Measurements from ENCODE around the gene CDC42BPB.

Gene CDC42BPB

GRCh38 chr14:103066399-103066798 is 9.1 kb upstream of the CDC42BPB start:
- Histone ChIP-seq H3F3A (ENCODE audit: insufficient read depth) (no peaks in the 10 kb centered on the region), H3K79me2 (ENCODE audit: insufficient read depth, low read length) (no peaks in the 10 kb centered on the region), H3K9ac (ENCODE audit: low read length) (no peak overlapping the region), H3K27me3 (ENCODE audit: low read length) (no peaks in the 10 kb centered on the region), H3K9me2 (replicated peaks; ENCODE audit: insufficient read depth, low read length) (no peaks in the 10 kb centered on the region), H3K4me2 (ENCODE audit: low read depth, low read length, poor library complexity, severe bottlenecking) (no peak overlapping the region), H3K36me3 (ENCODE audit: low read length) (no peaks in the 10 kb centered on the region), H3K4me3 (ENCODE audit: insufficient read depth, low read length, poor library complexity, severe bottlenecking) (no peak overlapping the region), H4K20me1 (ENCODE audit: low read depth, low read length) (no peaks in the 10 kb centered on the region), H3K9me3 (ENCODE audit: insufficient read depth, low read length) (no peaks in the 10 kb centered on the region), H3K27ac (ENCODE audit: low read depth, low read length) (no peak overlapping the region), H2AFZ (ENCODE audit: low read depth, low read length, severe bottlenecking) (no peak overlapping the region)
- TF ChIP-seq CTCF (IDR thresholded peaks at IDR 0.05; ENCODE audit: insufficient read depth, low read length, poor library complexity, severe bottlenecking) (no peak), EZH2phosphoT487 (conservative IDR thresholded peaks at IDR 0.05; ENCODE audit: low read length) (no peak)

DNA sequence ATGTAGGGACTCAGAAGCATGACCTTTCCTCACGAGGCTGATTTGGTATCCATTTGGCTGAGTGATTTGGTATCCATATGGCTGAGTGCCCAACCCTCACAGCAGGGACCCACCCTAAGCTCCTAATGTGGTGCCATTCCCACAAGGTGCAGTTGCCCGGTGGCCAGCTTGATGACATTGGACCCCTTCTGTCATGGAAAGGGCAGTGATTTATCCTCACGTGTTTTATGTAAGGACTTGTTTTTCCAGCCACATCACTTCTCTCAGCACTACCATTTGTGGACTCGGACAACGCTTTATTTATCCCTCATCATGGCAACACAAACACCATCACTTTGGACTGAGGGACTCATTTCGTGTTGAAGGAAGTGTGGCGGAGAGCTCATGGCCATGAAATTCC is 8.5 kb upstream of the CDC42BPB start:
- H3K36me3 ChIP-seq (ENCODE audit: low read length) = no peaks in the 10 kb centered on the region
- no peak overlapping the region for H3K27ac ChIP-seq (ENCODE audit: low read depth, low read length)
- no peak overlapping the region for H2AFZ ChIP-seq (ENCODE audit: low read depth, low read length, severe bottlenecking)
- H3K27me3 ChIP-seq (ENCODE audit: low read length) = no peaks in the 10 kb centered on the region
- H4K20me1 ChIP-seq (ENCODE audit: low read depth, low read length) = no peaks in the 10 kb centered on the region
- no peak overlapping the region for H3K4me3 ChIP-seq (ENCODE audit: insufficient read depth, low read length, poor library complexity, severe bottlenecking)
- no peaks in the 10 kb centered on the region for H3K9me2 ChIP-seq (replicated peaks; ENCODE audit: insufficient read depth, low read length)
- H3K9me3 ChIP-seq (ENCODE audit: insufficient read depth, low read length) = no peaks in the 10 kb centered on the region
- H3F3A ChIP-seq (ENCODE audit: insufficient read depth) = no peaks in the 10 kb centered on the region
- no peaks in the 10 kb centered on the region for H3K79me2 ChIP-seq (ENCODE audit: insufficient read depth, low read length)
- TF ChIP-seq EZH2phosphoT487 (conservative IDR thresholded peaks at IDR 0.05; ENCODE audit: low read length) = no peak
- no peak for TF ChIP-seq CTCF (IDR thresholded peaks at IDR 0.05; ENCODE audit: insufficient read depth, low read length, poor library complexity, severe bottlenecking)
- no peak overlapping the region for H3K9ac ChIP-seq (ENCODE audit: low read length)
- no peak overlapping the region for H3K4me2 ChIP-seq (ENCODE audit: low read depth, low read length, poor library complexity, severe bottlenecking)

GRCh38 chr14:103064978-103065377 is 7.6 kb upstream of the CDC42BPB start:
- no peaks in the 10 kb centered on the region for H3K79me2 ChIP-seq (ENCODE audit: insufficient read depth, low read length)
- no peak overlapping the region for H3K4me2 ChIP-seq (ENCODE audit: low read depth, low read length, poor library complexity, severe bottlenecking)
- TF ChIP-seq EZH2phosphoT487 (conservative IDR thresholded peaks at IDR 0.05; ENCODE audit: low read length) (no peak), CTCF (IDR thresholded peaks at IDR 0.05; ENCODE audit: insufficient read depth, low read length, poor library complexity, severe bottlenecking) (no peak)
- no peaks in the 10 kb centered on the region for H4K20me1 ChIP-seq (ENCODE audit: low read depth, low read length)
- H3K36me3 ChIP-seq (ENCODE audit: low read length) = no peaks in the 10 kb centered on the region
- H3K9me2 ChIP-seq (replicated peaks; ENCODE audit: insufficient read depth, low read length) = no peaks in the 10 kb centered on the region
- no peak overlapping the region for H3K9ac ChIP-seq (ENCODE audit: low read length)
- H3K4me3 ChIP-seq (ENCODE audit: insufficient read depth, low read length, poor library complexity, severe bottlenecking) = no peak overlapping the region
- H3F3A ChIP-seq (ENCODE audit: insufficient read depth) = no peaks in the 10 kb centered on the region
- H3K9me3 ChIP-seq (ENCODE audit: insufficient read depth, low read length) = no peaks in the 10 kb centered on the region
- H3K27ac ChIP-seq (ENCODE audit: low read depth, low read length) = no peak overlapping the region
- H2AFZ ChIP-seq (ENCODE audit: low read depth, low read length, severe bottlenecking) = no peak overlapping the region
- H3K27me3 ChIP-seq (ENCODE audit: low read length) = no peaks in the 10 kb centered on the region

All from SU-DHL-6 (cell line).